Caco-2 (cell line): ENCODE measurements around the gene MRPL11. TPM values are rescaled to one million over a fixed set of nuclear protein-coding genes. Genes with fewer than 3 reads are reported as not detected.

Source experiments
- BruUV-seq: library from RNA; stranded (reverse); fragments of 400-500 nt; replicated peaks from 2 replicates; lab custom pipeline; 2021; lab: Mats Ljungman, UMichigan
- CTCF ChIA-PET: fragments of 300-600 bp; sonication (Branson Sonifier 250); formaldehyde crosslinking; loops from one replicate; lab custom pipeline; 2022; ENCODE audit warnings: antibody characterized with exemption; lab: Charles Lee
- POLR2A ChIA-PET: fragments of 300-600 bp; sonication (Branson Sonifier 250); formaldehyde crosslinking; loops from one replicate; lab custom pipeline; 2022; ENCODE audit warnings: antibody characterized with exemption; lab: Charles Lee
- DNase-seq, 2 experiments: peaks; one replicate each; pipeline versions ENCODE4 v3.0.0 to v3.0.0-alpha.2; 2020 to 2022
- H3K27me3 ChIP-seq: replicated peaks from 2 replicates; pipeline ENCODE4 v1.6.0; 2011; ENCODE audit warnings: low read length; ENCODE audit not compliant: control insufficient read depth, insufficient read depth
- H3K36me3 ChIP-seq: 2 replicates; pipeline ENCODE4 v1.5.1; 2011; ENCODE audit warnings: low read length; ENCODE audit not compliant: control insufficient read depth, insufficient read depth
- H3K4me1 ChIP-seq: fragments of 250-450 bp; sonication (Bioruptor Pico); 2 replicates; pipeline ENCODE4 v1.5.1; 2020; ENCODE audit warnings: mild to moderate bottlenecking
- H3K4me3 ChIP-seq: 2 replicates; pipeline ENCODE4 v1.5.1; 2011; ENCODE audit warnings: low read depth, mild to moderate bottlenecking, control low read depth, low read length
- H3K9me3 ChIP-seq: fragments of 250-450 bp; sonication (Bioruptor Pico); 2 replicates; pipeline ENCODE4 v1.5.1; 2020; ENCODE audit warnings: mild to moderate bottlenecking, moderate library complexity
- H3K27ac Mint-ChIP-seq: one replicate; pipeline ENCODE4 v1.8.0; 2022; ENCODE audit warnings: mixed read lengths; ENCODE audit not compliant: unreplicated experiment
- H3K27me3 Mint-ChIP-seq: one replicate; pipeline ENCODE4 v1.8.0; 2022; ENCODE audit warnings: mixed read lengths; ENCODE audit not compliant: insufficient read depth, unreplicated experiment
- H3K36me3 Mint-ChIP-seq: one replicate; pipeline ENCODE4 v1.8.0; 2022; ENCODE audit warnings: mild to moderate bottlenecking, mixed read lengths; ENCODE audit not compliant: insufficient read depth, unreplicated experiment
- H3K4me1 Mint-ChIP-seq: one replicate; pipeline ENCODE4 v1.8.0; 2022; ENCODE audit warnings: low read depth, mixed read lengths; ENCODE audit not compliant: unreplicated experiment
- H3K4me3 Mint-ChIP-seq: one replicate; pipeline ENCODE4 v1.8.0; 2022; ENCODE audit warnings: mild to moderate bottlenecking, moderate library complexity, mixed read lengths; ENCODE audit not compliant: unreplicated experiment
- H3K9me3 Mint-ChIP-seq: one replicate; pipeline ENCODE4 v1.8.0; 2022; ENCODE audit warnings: mixed read lengths; ENCODE audit not compliant: unreplicated experiment
- intact Hi-C: fragments of 100-400 bp; cut with micrococcal nuclease; formaldehyde crosslinking; loops from one replicate; pipeline ENCODE4 v1.10.0; 2022; ENCODE audit not compliant: unreplicated experiment
- total RNA-seq: library from RNA; stranded (reverse); gene quantifications from 2 replicates; pipeline ENCODE4 v1.2.3, GENCODE V29; 2022
- TF ChIP-seq, protein P1 (sequence below), 2 experiments: fragments of 200-600 bp in 1 of 2; IDR thresholded peaks; 1 replicate in 1 of 2; 2 replicates in 1 of 2; pipeline versions ENCODE4 v1.5.1 to v1.8.0; 2011 to 2022; ENCODE audit warnings: antibody characterized with exemption in 1 of 2, control low read depth in 1 of 2, inconsistent platforms in 1 of 2, low read depth in 1 of 2, low read length in 1 of 2, mild to moderate bottlenecking in 1 of 2, moderate library complexity in 1 of 2; ENCODE audit not compliant: insufficient read depth in 1 of 2, severe bottlenecking in 1 of 2, unreplicated experiment in 1 of 2

Gene MRPL11
- total RNA-seq, 1 experiment from 2014 or later = 206 TPM

GRCh38 chr11:66417000-66417399 lies 21.6 kb downstream of the MRPL11 start:
- peaks cover 14% of the 10 kb centered on the region for H3K4me1 Mint-ChIP-seq
- Histone ChIP-seq H3K4me1 (no peaks in the 10 kb centered on the region), H3K27me3 (no peaks in the 10 kb centered on the region; the same call in 1 of the 2 replicates), H3K4me3 (no peak overlapping the region), H3K9me3 (peaks cover 6% of the 10 kb centered on the region; the same call in 1 of the 2 replicates), H3K36me3 (no peaks in the 10 kb centered on the region)
- peaks cover 10% of the 10 kb centered on the region for H3K9me3 Mint-ChIP-seq
- no TSS peak for BruUV-seq
- H3K27me3 Mint-ChIP-seq = peaks cover 16% of the 10 kb centered on the region
- POLR2A ChIA-PET = no interaction called here
- H3K27ac Mint-ChIP-seq = no peak overlapping the region
- intact Hi-C loops = no loop called here
- CTCF ChIA-PET = interaction anchor here (0.6 to 3.0 kb wide), 5 partner anchors 22 to 63 kb away, joined by 3 to 24 read pairs (median 14); partner anchors contain the start of genes DPP3, MRPL11 and PELI3
- TF ChIP-seq, protein P1, sequence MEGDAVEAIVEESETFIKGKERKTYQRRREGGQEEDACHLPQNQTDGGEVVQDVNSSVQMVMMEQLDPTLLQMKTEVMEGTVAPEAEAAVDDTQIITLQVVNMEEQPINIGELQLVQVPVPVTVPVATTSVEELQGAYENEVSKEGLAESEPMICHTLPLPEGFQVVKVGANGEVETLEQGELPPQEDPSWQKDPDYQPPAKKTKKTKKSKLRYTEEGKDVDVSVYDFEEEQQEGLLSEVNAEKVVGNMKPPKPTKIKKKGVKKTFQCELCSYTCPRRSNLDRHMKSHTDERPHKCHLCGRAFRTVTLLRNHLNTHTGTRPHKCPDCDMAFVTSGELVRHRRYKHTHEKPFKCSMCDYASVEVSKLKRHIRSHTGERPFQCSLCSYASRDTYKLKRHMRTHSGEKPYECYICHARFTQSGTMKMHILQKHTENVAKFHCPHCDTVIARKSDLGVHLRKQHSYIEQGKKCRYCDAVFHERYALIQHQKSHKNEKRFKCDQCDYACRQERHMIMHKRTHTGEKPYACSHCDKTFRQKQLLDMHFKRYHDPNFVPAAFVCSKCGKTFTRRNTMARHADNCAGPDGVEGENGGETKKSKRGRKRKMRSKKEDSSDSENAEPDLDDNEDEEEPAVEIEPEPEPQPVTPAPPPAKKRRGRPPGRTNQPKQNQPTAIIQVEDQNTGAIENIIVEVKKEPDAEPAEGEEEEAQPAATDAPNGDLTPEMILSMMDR (IDR thresholded peaks at IDR 0.05; ENCODE audit: insufficient read depth in 1 of 2, low read depth in 1 of 2, low read length in 1 of 2, severe bottlenecking in 1 of 2, unreplicated experiment in 1 of 2) = no peak
- no peak for DNase-seq
- no peak overlapping the region for H3K4me3 Mint-ChIP-seq
- peaks cover 18% of the 10 kb centered on the region for H3K36me3 Mint-ChIP-seq

DNA sequence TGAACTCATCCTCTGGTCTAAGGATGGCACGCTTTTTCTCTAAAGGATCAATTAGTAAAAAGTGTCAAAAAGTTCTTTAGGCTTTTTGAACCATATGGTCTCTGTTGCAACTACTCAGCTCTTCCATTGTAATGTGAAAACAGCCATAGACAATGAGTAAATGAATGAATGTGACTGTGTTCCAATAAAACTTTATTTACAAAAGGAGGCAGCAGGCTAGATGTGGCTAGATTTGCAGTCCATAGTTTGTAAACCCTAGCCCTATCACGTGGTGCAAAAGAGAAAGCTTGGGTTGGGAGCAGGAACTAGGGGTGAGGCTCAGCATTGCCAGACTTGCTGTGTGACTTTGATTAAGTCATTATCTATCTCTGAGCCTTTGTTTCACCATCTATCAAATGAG lies 23.2 kb downstream of the MRPL11 start:
- H3K27ac Mint-ChIP-seq = no peak overlapping the region
- TF ChIP-seq, protein P1 (IDR thresholded peaks at IDR 0.05; ENCODE audit: insufficient read depth in 1 of 2, low read depth in 1 of 2, low read length in 1 of 2, severe bottlenecking in 1 of 2, unreplicated experiment in 1 of 2) = no peak
- peaks cover 10% of the 10 kb centered on the region for H3K9me3 Mint-ChIP-seq
- BruUV-seq = no TSS peak
- DNase-seq = no peak
- H3K27me3 Mint-ChIP-seq = peaks cover 23% of the 10 kb centered on the region
- H3K9me3 ChIP-seq = no peaks in the 10 kb centered on the region
- intact Hi-C loops = no loop called here
- H3K36me3 Mint-ChIP-seq = peaks cover 11% of the 10 kb centered on the region
- CTCF ChIA-PET = interaction anchor here (0.8 to 3.0 kb wide), 2 partner anchors 23 to 49 kb away, joined by 7 to 14 read pairs; partner anchors contain the start of gene MRPL11
- H3K4me1 ChIP-seq = no peaks in the 10 kb centered on the region
- POLR2A ChIA-PET = no interaction called here
- no peak overlapping the region for H3K4me3 ChIP-seq
- H3K4me3 Mint-ChIP-seq = no peak overlapping the region
- no peaks in the 10 kb centered on the region; the same call in 1 of the 2 replicates for H3K27me3 ChIP-seq
- no peaks in the 10 kb centered on the region for H3K36me3 ChIP-seq
- H3K4me1 Mint-ChIP-seq = peaks cover 14% of the 10 kb centered on the region

DNA sequence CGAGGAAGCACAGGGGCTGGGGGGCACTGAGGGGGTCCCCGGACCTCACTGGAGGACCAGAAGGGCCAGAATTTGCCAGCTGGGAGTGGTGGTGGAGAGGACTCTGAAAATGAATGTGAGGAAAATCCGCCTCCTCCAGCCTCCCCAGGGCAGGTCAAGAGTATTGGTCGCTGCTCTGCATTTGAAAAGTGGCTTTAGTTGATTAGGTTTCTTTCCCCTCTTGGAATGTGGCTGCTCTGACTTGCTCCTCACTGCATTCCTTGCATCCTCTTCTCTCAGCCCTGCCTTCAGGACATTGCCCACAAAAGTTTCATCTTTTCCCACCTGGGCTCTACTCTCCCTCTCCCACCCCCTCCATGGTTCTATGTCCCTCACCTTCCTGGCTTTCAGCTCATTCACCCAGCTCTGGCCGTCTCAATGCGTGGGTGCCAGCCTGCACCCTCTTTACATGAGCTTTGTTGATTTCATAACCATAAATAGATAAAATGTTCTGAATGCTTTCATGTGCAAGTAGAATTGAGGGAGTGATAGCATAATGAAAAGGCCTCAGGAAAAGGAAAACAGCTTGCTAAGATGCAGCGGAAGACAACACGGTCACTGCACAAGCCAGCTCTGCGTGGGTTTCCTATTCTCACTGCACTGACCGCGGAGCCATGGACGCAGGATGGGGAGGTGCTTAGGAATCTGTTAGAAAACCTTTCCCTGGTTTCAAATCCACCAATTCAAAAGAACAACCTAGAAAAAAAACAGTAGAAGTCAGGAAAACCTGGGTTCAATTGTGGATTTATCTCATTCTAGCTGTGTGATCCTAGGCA lies 24.3 kb downstream of the MRPL11 start:
- Histone ChIP-seq H3K36me3 (no peaks in the 10 kb centered on the region), H3K4me1 (no peaks in the 10 kb centered on the region), H3K9me3 (no peaks in the 10 kb centered on the region), H3K27me3 (no peaks in the 10 kb centered on the region; the same call in 1 of the 2 replicates), H3K4me3 (no peak overlapping the region)
- no peak for DNase-seq
- CTCF ChIA-PET = interaction anchor here (3.0 kb wide), 1 partner anchor 24 kb away, joined by 14 read pairs; the partner anchor contains the start of gene MRPL11
- Mint-ChIP-seq H3K36me3 (peaks cover 9% of the 10 kb centered on the region), H3K27me3 (peaks cover 23% of the 10 kb centered on the region), H3K4me3 (no peak overlapping the region), H3K9me3 (peaks cover 10% of the 10 kb centered on the region), H3K27ac (no peak overlapping the region), H3K4me1 (peaks cover 14% of the 10 kb centered on the region)
- TF ChIP-seq, protein P1 (IDR thresholded peaks at IDR 0.05; ENCODE audit: insufficient read depth in 1 of 2, low read depth in 1 of 2, low read length in 1 of 2, severe bottlenecking in 1 of 2, unreplicated experiment in 1 of 2) = no peak
- intact Hi-C loops = no loop called here
- POLR2A ChIA-PET = no interaction called here
- no TSS peak for BruUV-seq
